ENCODE measurements around the gene ENO4.

ENO4 gene

GRCh38 chr10:116868722-116869121 lies 19.4 kb downstream of the ENO4 start:
- Histone ChIP-seq H3K4me3 (ENCODE audit: low read depth, low read length) (no peak overlapping the region), H3K9me3 (no peaks in the 10 kb centered on the region), H3K4me1 (no peaks in the 10 kb centered on the region), H3K36me3 (no peaks in the 10 kb centered on the region), H3K27me3 (no peaks in the 10 kb centered on the region)
- DNase-seq = no peak
- no peak for TF ChIP-seq CTCF (IDR thresholded peaks at IDR 0.05; ENCODE audit: low read depth, low read length)

- no peak for DNase-seq
- Histone ChIP-seq H3K36me3 (no peaks in the 10 kb centered on the region), H3K4me3 (ENCODE audit: low read depth, low read length) (no peak overlapping the region), H3K27me3 (no peaks in the 10 kb centered on the region), H3K9me3 (no peaks in the 10 kb centered on the region), H3K4me1 (no peaks in the 10 kb centered on the region)
- TF ChIP-seq CTCF (IDR thresholded peaks at IDR 0.05; ENCODE audit: low read depth, low read length) = no peak
Measured at GRCh38 chr10:116870949-116871348, 21.6 kb downstream of the ENO4 start.

GRCh38 chr10:116873134-116873533 lies 23.8 kb downstream of the ENO4 start:
- TF ChIP-seq CTCF (IDR thresholded peaks at IDR 0.05; ENCODE audit: low read depth, low read length) = no peak
- H3K4me1 ChIP-seq = no peaks in the 10 kb centered on the region
- H3K27me3 ChIP-seq = no peaks in the 10 kb centered on the region
- no peak overlapping the region for H3K4me3 ChIP-seq (ENCODE audit: low read depth, low read length)
- DNase-seq = no peak
- no peaks in the 10 kb centered on the region for H3K36me3 ChIP-seq
- H3K9me3 ChIP-seq = no peaks in the 10 kb centered on the region

- Histone ChIP-seq H3K4me3 (ENCODE audit: low read depth, low read length) (no peak overlapping the region), H3K27me3 (no peaks in the 10 kb centered on the region), H3K9me3 (no peaks in the 10 kb centered on the region), H3K36me3 (no peaks in the 10 kb centered on the region), H3K4me1 (no peaks in the 10 kb centered on the region)
- no peak for TF ChIP-seq CTCF (IDR thresholded peaks at IDR 0.05; ENCODE audit: low read depth, low read length)
- DNase-seq = no peak
Measured at GRCh38 chr10:116875897-116876296, 26.6 kb downstream of the ENO4 start.

GRCh38 chr10:116877391-116877790 lies 28.1 kb downstream of the ENO4 start:
- Histone ChIP-seq H3K36me3 (no peaks in the 10 kb centered on the region), H3K27me3 (no peaks in the 10 kb centered on the region), H3K4me1 (no peaks in the 10 kb centered on the region), H3K9me3 (no peaks in the 10 kb centered on the region), H3K4me3 (ENCODE audit: low read depth, low read length) (no peak overlapping the region)
- no peak for DNase-seq
- TF ChIP-seq CTCF (IDR thresholded peaks at IDR 0.05; ENCODE audit: low read depth, low read length) = no peak

GRCh38 chr10:116878123-116878522 lies 28.8 kb downstream of the ENO4 start:
- no peak for DNase-seq
- TF ChIP-seq CTCF (IDR thresholded peaks at IDR 0.05; ENCODE audit: low read depth, low read length) = no peak
- no peak overlapping the region for H3K4me3 ChIP-seq (ENCODE audit: low read depth, low read length)
- no peaks in the 10 kb centered on the region for H3K4me1 ChIP-seq
- no peaks in the 10 kb centered on the region for H3K9me3 ChIP-seq
- no peaks in the 10 kb centered on the region for H3K27me3 ChIP-seq
- H3K36me3 ChIP-seq = no peaks in the 10 kb centered on the region

Measured in BE2C (cell line).